RWPE2 (cell line): ENCODE measurements around the gene SCGN.

ENCODE experiments used
- ATAC-seq: fragments of 200-7000 bp; cut with Tn5 transposase; 3 replicates; pipeline ENCODE4 v1.9.1; 2021; ENCODE audit warnings: low read depth
- DNase-seq: peaks from one replicate; pipeline ENCODE4 v3.0.0-alpha.2; 2020; ENCODE audit warnings: low spot score
- H3K27ac ChIP-seq: fragments of 450-650 bp; 2 replicates; pipeline ENCODE4 v1.5.1; 2017; ENCODE audit warnings: mild to moderate bottlenecking; ENCODE audit not compliant: poor library complexity, severe bottlenecking
- H3K27me3 ChIP-seq: fragments of 250-450 bp; sonication (Bioruptor Pico); 2 replicates; pipeline ENCODE4 v1.5.1; 2021; ENCODE audit warnings: mild to moderate bottlenecking, moderate library complexity; ENCODE audit not compliant: insufficient read depth, poor library complexity, severe bottlenecking
- H3K36me3 ChIP-seq: fragments of 250-450 bp; sonication (Bioruptor Pico); 2 replicates; pipeline ENCODE4 v1.5.1; 2020; ENCODE audit warnings: low read depth, mild to moderate bottlenecking, moderate library complexity
- H3K4me1 ChIP-seq: fragments of 250-450 bp; sonication (Bioruptor Pico); 2 replicates; pipeline ENCODE4 v1.5.1; 2021; ENCODE audit warnings: mild to moderate bottlenecking, moderate library complexity; ENCODE audit not compliant: insufficient read depth, poor library complexity, severe bottlenecking
- H3K4me3 ChIP-seq: fragments of 250-450 bp; sonication (Bioruptor Pico); 2 replicates; pipeline ENCODE4 v1.5.1; 2021; ENCODE audit warnings: mild to moderate bottlenecking, moderate library complexity; ENCODE audit not compliant: severe bottlenecking
- H3K9me3 ChIP-seq: fragments of 250-450 bp; sonication (Bioruptor Pico); 2 replicates; pipeline ENCODE4 v1.5.1; 2021; ENCODE audit warnings: mild to moderate bottlenecking, moderate library complexity; ENCODE audit not compliant: severe bottlenecking
- CTCF ChIP-seq: fragments of 450-650 bp; IDR thresholded peaks from one replicate; pipeline ENCODE4 v1.5.1; 2017; ENCODE audit warnings: mild to moderate bottlenecking, moderate library complexity; ENCODE audit not compliant: poor library complexity, severe bottlenecking

Gene SCGN

DNA sequence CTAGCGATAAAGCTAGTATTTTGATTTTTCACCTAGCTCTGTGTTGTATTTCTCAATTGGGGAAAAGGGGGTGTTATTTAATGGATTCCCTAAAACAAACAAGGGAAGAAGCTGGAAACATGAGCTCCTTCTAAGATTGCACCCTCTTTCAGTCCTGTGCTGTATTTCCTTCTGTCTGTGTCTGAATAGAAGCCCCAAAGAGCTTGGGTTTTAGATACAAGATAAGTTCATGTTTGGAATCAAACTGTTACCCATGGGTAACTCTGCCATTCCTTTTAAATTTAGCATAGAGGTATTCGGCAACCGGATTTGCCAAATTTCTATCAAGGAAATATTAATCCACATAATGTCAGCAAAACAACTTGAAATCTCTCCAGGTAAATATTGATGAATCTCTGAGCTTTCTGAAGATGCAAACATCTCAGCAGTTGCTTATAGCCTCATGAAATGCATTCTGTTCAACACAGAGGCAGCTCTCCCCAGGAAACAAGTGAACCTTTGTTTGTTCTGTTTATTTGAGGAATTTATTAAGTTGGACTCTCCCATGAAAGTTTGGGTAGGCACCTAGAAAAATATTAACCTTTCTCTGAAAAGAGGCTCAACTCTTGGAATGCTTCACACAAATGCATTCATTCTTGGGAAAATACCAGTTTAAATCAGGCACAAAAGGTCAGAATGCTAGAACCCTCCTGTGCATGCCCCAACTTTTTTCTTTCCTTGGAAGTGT lies 9.9 kb upstream of the SCGN start:
- Histone ChIP-seq H3K36me3 (no peaks in the 10 kb centered on the region), H3K4me1 (no peaks in the 10 kb centered on the region), H3K27ac (no peak overlapping the region), H3K27me3 (peaks cover 32% of the 10 kb centered on the region), H3K4me3 (no peak overlapping the region), H3K9me3 (no peaks in the 10 kb centered on the region)
- ATAC-seq = no peak
- no peak for TF ChIP-seq CTCF
- DNase-seq = no peak

GRCh38 chr6:25642667-25643328 lies 9.2 kb upstream of the SCGN start:
- H3K27me3 ChIP-seq = peaks cover 36% of the 10 kb centered on the region
- no peak for TF ChIP-seq CTCF
- H3K9me3 ChIP-seq = no peaks in the 10 kb centered on the region
- H3K4me3 ChIP-seq = no peak overlapping the region
- H3K27ac ChIP-seq = no peak overlapping the region
- no peaks in the 10 kb centered on the region for H3K36me3 ChIP-seq
- ATAC-seq = no peak
- no peaks in the 10 kb centered on the region for H3K4me1 ChIP-seq
- no peak for DNase-seq

GRCh38 chr6:25645916-25646315 lies 6.1 kb upstream of the SCGN start:
- DNase-seq = no peak
- no peak for ATAC-seq
- no peaks in the 10 kb centered on the region for H3K9me3 ChIP-seq
- H3K27ac ChIP-seq = no peak overlapping the region
- H3K4me3 ChIP-seq = no peak overlapping the region
- no peak for TF ChIP-seq CTCF
- H3K4me1 ChIP-seq = no peaks in the 10 kb centered on the region
- H3K27me3 ChIP-seq = peaks cover 45% of the 10 kb centered on the region
- no peaks in the 10 kb centered on the region for H3K36me3 ChIP-seq

- Histone ChIP-seq H3K36me3 (no peaks in the 10 kb centered on the region), H3K9me3 (no peaks in the 10 kb centered on the region), H3K27me3 (peaks cover 52% of the 10 kb centered on the region), H3K27ac (no peak overlapping the region), H3K4me1 (no peaks in the 10 kb centered on the region), H3K4me3 (no peak overlapping the region)
- no peak for DNase-seq
- no peak for TF ChIP-seq CTCF
- no peak for ATAC-seq
Measured at GRCh38 chr6:25649611-25650010, 2.4 kb upstream of the SCGN start.

GRCh38 chr6:25655723-25656122 lies 3.7 kb downstream of the SCGN start:
- no peak overlapping the region for H3K27ac ChIP-seq
- H3K9me3 ChIP-seq = no peaks in the 10 kb centered on the region
- H3K36me3 ChIP-seq = no peaks in the 10 kb centered on the region
- peaks cover 24% of the 10 kb centered on the region for H3K27me3 ChIP-seq
- DNase-seq = no peak
- no peak for ATAC-seq
- TF ChIP-seq CTCF = no peak
- no peak overlapping the region for H3K4me3 ChIP-seq
- H3K4me1 ChIP-seq = no peaks in the 10 kb centered on the region
